HG03159 (cell line): ENCODE results near the gene BCAS3.
"Not testable (repeated sequence)": the region's sequence is repeated elsewhere in the genome, so short reads cannot be mapped to it uniquely, and the experiment has no call there.

ENCODE experiments used
- ATAC-seq: cut with Tn5 transposase; IDR thresholded peaks from one replicate; pipeline ENCODE4 v1.9.1; 2021; ENCODE audit warnings: mild to moderate bottlenecking, moderate library complexity; ENCODE audit not compliant: unreplicated experiment

BCAS3 gene

DNA sequence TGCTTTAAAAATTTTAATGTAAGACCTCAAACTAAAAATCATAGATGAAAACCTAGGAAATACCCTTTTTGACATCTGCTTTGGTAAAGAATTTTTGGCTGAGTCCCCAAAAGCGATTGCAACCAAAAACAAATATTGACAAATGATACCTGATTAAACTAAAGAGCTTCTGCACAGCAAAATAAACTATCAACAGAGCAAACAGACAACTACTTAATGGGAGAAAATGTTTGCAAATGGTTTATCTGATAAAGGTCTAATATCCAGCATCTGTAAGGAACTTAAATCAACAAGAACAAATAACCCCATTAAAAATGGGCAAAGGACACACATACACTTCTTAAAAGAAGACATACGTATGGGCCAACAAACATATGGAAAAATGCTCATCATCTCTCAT lies 242.5 kb downstream of the BCAS3 start:
- no peak for ATAC-seq

DNA sequence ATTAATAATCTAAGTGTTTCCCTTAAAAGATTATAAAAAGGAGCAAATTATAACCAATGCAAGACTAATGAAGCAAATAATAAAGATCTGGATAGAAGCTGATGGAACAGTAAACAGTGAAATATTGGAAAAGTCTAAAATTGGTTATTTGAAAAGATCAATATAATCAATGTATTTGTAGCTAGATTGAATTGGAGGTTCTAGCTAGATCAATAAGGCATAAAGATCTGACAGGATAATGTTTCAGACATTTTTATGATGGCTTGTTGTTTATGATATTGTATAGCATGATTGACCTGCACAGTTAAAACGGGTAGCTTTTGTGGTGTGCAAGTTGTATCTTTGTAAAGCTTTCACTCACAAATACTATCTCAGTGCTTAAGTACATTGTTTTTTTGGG lies 245.3 kb downstream of the BCAS3 start:
- no peak for ATAC-seq

DNA sequence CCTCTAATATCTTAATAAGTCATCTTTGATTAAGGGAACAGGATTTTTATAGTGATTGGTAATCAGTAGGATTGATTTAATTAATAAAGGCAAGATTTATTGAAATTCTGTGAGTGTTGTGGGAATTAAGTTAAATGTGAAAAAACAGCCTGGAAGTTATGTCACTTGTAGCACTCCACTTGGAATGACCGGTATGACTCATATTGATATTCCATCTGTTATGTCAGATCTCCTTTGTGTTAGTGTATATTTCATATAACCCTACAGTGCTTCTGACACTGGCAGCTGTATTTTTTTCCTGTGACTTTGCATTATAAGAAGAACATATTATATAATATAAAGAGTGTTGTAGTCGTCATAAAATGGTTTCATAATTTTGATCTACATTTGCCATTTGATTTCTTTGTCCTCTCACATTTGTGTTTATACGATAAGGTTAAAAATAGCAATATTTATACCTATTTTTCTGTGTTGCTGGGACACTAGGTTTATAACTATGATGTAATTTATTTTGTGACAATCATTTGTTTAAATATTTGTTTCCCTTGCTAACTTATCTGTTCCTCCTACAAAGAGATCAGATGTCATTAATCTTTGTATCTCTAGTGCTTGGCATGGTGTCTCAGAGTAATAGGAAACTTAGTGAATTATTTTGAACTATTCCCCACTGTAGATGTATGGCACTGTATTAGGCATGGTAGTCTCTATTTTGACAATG lies 249.0 kb downstream of the BCAS3 start:
- no peak for ATAC-seq

DNA sequence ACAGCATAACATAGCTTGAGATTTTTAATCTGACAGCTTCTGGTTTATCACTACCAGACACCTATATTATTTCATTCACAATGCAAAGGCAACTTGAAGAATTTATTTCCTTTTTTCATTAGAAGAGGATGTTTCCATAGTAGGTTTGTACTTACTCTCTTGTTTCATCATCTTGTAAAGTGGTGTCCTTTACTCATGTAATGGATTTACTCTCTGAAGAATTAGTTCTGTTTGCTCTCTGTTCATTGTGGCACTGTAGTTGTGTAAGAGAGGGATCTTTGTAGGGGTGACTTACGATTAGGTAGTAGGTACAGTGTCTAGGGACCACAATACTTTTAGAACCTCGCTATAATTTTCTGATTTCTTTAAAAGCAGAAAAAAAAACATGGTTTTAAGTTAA lies 256.1 kb downstream of the BCAS3 start:
- ATAC-seq: no peak

DNA sequence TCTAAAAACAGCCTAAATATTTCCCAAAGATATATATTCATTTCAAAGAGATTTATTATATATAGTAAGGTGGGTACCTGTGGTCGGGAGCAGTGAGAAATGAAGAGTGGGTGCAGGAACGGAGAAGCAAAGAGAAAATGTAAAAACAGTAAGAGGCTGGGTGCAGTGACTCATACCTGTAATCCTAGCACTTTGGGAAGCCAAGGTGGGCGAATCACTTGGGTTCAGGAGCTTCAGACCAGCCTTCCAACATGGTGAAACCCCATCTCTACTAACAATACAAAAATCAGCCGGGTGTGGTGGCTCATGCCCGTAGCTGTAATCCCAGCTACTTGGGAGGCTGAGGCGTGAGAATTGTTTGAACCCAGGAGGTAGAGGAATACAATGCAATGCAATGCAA lies 257.1 kb downstream of the BCAS3 start:
- ATAC-seq: no peak

DNA sequence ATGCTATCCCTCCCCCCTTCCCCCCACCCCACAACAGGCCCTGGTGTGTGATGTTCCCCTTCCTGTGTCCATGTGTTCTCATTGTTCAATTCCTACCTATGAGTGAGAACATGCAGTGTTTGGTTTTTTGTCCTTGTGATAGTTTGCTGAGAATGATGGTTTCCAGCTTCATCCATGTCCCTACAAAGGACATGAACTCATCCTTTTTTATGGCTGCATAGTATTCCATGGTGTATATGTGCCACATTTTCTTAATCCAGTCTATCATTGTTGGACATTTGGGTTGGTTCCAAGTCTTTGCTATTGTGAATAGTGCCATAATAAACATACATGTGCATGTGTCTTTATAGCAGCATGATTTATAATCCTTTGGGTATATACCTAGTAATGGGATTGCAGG lies 258.3 kb downstream of the BCAS3 start:
- not testable (repeated sequence) for ATAC-seq

DNA sequence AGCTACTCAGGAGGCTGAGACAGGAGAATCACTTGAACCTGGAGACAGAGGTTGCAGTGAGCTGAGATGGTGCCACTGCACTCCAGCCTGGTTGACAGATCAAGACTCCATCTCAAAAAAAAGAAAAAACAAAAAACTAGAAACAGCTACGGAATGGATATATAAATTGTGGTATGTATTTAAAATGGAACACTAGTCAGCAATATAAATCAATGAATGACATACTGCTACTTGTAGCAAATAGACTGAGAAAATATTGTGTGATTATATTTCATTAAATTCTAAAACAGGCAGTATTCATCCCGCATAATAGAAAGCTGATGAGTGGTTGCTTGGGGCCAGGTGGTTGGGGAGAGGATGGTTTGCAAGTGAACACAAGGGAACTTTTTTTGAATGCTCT lies 261.7 kb downstream of the BCAS3 start:
- ATAC-seq: no peak

DNA sequence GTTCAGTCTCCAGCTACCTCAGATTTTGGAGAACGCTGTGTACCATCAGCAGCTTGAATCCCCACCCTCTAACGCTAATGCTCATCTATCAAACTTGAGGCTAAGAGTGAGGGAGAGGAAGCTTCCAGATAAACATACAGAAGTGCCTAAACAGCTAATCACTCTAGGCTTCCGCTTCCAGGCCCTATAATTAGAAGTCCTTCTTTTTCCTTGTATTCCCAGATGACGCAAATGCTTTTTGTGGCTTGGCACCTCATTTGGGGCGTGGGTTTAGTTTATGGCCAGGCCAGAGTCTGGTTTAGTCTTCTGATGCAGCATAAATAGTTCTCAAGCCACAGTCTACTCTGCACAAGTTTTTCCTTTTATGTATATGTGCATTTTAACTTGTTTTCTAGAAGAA lies 263.4 kb downstream of the BCAS3 start:
- ATAC-seq: no peak

DNA sequence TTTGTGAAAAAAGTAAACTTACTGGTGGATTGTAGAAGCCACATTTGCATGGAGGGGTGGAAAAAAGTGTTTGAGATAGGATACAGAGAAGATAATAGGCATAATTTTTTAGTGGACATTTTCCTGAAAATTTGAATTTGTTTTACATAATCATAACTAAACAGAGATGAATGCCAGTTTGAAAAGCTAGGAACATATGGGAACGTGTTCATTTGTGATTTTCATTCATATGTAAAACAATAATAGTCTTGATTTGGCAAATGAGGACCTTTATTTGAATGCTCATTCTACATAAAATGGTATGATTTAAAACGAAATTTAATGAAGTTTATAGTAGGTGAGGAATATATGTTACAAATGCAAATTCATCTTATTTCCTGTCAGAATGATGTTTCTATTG lies 263.9 kb downstream of the BCAS3 start:
- ATAC-seq: no peak

DNA sequence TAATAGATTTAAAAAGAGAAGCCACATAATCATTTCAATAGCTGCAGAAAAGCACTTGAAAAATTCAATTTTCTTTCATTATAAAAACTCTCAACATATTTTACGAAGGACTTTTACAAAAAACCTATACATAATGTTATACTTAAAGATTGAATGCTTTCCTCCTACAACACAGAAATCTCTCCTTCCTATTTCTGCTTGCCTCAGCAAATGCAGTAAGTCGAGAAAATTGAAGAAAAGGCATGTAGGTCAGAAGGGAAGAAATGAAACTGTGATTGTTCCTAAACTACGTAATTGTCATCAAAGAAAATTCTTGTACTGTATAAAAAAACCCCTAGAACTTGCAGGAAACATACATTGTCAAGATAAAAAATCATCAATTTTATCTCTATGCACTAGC lies 267.1 kb downstream of the BCAS3 start:
- ATAC-seq: no peak

DNA sequence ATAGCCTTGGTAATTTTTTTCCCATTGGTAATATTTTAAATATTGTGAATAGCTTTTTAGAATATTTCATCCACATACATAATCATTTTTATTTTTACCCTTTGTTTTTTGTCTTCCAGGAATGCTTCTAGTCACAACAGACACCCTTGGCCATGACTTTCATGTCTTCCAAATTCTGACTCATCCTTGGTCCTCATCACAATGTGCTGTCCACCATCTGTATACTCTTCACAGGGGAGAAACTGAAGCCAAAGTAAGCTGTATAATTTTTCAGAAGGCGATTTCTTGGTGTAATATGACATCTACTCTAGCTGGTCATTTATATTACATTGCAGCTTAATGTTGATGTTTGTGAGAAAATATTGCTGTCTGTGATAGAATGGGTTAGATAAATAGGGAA lies 269.4 kb downstream of the BCAS3 start:
- no peak for ATAC-seq

DNA sequence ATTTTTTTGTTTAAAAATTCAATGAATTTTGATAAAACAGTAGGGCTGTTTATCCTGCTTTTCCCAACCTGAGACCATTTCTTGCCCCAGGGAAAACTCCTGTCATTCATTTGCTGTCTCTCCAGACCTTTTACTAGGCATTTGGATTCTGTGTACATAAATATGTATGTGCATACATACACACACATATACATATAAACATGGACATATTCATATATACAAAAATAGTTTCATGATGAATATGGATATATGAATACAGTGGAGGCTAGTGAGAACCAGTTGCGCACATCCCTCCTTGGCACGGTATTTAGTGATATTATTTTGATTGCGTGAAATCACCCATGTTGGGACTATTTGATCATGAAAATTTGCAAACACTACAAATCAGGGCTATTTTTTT lies 269.9 kb downstream of the BCAS3 start:
- ATAC-seq: no peak

DNA sequence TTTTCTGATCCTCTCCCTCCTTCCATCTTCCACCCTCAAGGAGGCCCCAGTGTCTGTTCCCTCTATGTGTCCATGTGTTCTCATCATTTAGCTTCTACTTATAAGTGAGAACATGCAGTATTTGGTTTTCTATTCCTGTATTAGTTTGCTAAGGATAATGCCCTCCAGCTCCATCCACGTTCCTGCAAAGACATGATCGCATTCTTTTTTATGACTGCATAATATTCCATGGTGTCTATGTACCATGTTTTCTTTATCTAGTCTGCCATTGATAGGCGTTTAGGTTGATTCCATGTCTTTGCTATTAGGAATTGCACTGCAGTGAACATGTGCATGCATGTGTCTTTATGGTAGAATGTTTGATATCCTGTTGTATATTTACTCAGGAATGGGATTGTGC lies 275.1 kb downstream of the BCAS3 start:
- no peak for ATAC-seq

DNA sequence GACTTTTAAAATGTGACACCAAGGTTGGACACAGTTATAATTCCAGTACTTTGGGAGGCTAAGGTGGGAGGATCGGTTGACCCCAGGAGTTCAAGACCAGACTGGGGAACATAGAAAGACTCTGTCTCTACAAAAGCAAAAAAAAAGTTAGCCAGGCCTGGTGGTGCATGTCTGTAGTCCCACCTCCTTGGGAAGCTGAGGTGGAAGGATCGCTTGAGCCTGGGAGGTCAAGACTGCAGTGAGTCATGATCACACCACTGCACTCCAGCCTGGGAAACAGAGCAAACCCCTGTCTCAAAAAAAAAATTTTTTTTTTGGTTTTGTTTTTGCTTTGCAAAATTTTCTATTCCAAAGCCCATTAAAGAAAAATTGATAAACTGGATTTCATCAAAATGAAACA lies 281.4 kb downstream of the BCAS3 start:
- ATAC-seq: no peak

DNA sequence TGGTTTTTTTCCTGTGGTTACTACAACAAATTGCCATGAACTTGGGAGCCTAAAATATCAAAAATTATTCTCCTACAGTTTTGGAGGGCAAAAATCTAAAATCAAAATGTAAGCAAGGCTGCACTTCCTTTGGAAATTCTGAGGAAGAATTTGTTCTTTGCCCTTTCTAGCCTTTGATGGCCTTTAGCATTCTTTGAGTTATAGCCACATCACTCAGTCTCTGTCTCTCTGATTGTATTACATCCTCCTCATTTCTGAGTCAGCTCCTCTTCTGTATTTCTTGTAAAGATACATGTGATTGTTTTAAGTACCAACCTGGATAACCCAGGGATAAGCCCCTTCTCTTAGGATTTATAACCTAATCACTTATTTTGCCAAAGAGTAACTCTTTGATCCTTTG lies 282.0 kb downstream of the BCAS3 start:
- ATAC-seq: no peak

DNA sequence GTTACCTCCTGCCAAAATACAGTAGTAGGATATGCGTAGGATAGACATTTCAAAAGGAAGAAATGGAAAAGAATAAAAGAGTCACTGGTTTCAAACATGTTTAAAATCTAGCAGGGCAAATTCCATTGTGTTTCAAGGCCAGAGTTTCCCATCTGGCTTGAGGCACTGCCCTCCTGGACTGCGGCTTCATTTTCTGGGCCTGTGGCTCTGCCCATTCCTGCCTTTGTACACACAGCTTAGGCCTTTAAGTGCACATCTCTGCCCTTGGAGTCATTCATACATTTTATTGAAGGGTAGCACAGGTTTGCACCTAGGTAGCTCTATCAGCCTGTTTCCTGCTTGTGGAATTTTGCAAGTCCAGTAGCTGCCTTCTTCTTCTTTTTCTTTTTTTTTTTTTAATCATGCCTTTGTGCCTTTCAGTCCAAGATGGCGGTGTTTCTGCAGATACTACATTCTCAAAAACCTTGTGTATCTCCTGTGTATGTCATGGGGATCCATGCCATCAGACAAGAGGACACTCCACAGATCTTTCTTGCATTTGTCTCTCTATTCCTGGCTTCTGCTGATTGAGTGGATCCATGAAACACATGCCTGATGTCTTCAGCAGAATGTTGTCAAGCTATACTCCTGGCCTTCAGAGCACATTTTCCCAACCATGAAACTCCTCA lies 282.9 kb downstream of the BCAS3 start:
- no peak for ATAC-seq

DNA sequence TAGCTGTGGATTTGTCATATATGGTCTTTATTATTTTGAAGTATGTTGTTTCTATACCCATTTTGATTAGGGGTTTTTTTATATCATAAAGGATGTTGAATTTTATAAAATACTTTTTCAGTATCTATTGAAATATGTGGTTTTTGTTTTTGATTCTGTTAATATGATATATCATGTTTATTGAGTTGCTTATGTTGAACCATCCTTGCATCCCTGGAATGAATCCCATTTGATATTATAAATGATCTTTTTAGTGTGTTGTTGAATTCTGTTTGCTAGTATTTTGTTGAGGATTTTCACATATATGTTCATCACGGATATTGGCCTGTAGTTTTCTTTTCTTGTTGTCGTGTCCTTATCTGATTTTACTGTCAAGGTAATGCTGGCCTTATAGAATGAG lies 286.5 kb downstream of the BCAS3 start:
- no peak for ATAC-seq

DNA sequence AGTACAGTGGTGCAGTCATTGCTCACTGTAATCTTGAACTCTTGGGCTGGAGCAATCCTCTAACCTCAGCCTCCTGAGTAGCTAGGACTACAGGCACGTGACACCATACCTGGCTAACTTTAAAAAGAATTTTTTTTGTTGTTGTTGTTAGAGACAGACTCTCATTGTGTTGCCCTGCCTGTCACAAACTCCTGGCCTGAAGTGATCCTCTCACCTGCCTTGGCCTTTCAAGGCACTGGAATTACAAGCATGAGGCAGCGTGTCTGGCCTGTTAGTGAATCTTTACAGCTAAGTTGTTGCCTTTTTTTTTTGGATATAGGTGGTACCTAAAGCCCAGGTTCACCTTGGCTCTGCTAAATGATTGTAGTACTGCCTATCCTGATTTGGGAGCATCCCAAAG lies 290.6 kb downstream of the BCAS3 start:
- no peak for ATAC-seq

DNA sequence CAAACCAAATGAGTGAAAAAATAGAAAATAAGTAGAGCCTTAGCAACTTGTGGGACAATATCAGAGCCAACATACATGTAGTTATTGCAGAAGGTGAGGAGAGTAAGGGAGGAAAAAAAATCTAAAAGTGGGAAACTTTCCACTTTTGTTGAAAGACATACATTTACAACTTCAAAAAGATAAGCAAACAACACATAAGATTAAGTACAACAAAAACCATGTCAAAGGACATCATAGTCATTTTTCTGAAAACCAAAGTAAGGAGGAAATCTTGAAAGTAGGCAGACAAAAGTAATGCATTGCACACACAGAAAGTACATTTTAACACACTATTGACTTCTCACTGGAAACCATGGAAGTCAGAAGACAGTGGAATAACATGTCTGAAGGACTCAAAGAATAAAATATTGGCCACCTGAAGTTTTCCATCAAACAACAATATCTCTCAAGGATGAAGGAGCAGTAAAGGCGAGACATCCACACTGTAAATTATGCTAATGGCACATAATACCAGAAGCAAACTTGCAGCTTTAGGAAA lies 291.9 kb downstream of the BCAS3 start:
- ATAC-seq: no peak

DNA sequence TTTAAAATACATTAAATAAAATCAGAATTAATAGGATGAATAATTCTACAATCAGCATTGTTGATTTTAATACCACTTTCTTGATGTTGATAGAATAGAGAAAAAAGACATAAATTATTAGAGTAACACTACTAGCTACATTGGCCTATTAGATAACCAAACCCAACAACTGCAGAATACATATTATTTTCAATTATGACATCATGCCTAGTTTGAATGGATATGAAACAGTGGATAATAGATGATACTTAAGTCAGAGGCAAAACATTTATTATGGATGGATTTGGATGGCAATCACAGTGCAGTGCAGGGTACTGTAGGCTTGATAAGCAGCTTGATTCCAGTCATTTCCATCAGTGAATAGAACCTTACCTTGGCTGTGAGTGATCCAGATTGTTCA lies 293.1 kb downstream of the BCAS3 start:
- no peak for ATAC-seq

DNA sequence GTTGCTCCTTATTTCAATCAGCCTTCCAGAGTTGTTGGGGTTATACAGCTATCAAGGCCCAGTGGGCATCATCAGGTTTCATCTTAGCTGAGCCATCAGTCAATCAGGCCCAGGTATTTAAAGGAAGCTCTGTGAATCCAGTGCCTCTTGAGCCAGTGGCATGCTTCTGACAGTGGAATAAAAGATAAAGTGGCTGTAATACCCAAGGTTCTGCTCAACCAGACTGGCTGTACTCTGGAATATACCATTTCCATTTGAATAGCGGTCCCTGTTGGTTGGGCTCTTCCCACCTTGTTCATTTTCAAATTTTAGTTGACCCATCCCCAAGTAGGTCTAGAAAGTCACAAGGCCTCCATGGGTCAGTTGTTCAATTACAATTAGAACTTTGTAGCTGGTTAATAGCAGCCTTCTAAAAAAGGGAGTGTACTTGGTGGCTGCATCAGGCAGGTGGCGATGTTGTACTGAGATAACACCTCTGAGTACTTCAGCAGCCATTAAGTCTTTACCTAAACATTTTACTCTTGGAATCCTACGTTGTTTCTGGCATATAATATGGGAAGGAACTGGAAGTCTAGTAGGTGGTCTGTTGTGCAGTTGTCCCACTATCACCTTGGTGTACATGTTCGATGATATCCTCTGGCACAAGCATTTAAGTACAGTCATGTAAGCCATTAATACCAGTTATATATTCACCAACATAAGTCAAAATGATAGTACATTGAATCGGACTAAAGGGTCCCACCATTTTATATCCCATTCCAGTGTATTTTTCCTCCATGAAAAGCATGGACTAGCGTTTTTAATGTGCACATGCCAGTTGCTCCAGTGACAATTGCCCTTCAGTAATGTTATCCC lies 294.1 kb downstream of the BCAS3 start:
- no peak for ATAC-seq

DNA sequence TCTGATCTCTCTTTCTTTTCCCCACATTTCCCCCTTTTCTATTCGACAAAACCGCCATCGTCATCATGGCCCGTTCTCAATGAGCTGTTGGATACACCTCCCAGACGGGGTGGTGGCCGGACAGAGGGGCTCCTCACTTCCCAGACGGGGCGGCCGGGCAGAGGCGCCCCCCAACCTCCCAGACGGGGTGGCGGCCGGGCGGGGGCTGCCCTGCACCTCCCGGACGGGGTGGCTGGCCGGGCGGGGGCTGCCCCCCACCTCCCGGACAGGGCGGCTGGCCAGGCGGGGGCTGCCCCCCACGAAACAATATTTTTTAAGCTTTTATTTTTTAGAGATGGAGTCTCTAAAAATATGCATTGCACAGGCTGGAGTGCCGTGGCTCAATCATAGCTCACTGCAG lies 299.2 kb downstream of the BCAS3 start:
- ATAC-seq: not testable (repeated sequence)
